ENCODE measurements around the gene SECISBP2L.

Gene SECISBP2L

GRCh38 chr15:49058559-49058958 lies 12.3 kb upstream of the SECISBP2L start:
- no peaks in the 10 kb centered on the region for H4K20me1 ChIP-seq (ENCODE audit: control insufficient read depth, insufficient read depth, low read depth, low read length)
- no peak for TF ChIP-seq EZH2phosphoT487 (IDR thresholded peaks at IDR 0.05; ENCODE audit: borderline replicate concordance, low read length)
- no peak for TF ChIP-seq CTCF (IDR thresholded peaks at IDR 0.05; ENCODE audit: low read depth, low read length, poor library complexity, severe bottlenecking)
- no peaks in the 10 kb centered on the region for H3K9me2 ChIP-seq (replicated peaks; ENCODE audit: control insufficient read depth, low read length)
- H3K27me3 ChIP-seq (ENCODE audit: control insufficient read depth, low read length), result no peaks in the 10 kb centered on the region
- no peaks in the 10 kb centered on the region for H3K36me3 ChIP-seq (ENCODE audit: control insufficient read depth, low read length)
- no peak overlapping the region for H3K27ac ChIP-seq (ENCODE audit: low read depth, low read length)
- no peaks in the 10 kb centered on the region for H3K79me2 ChIP-seq (ENCODE audit: control insufficient read depth, low read length)
- H3K4me1 ChIP-seq (ENCODE audit: control insufficient read depth, low read length), result no peaks in the 10 kb centered on the region
- H3F3A ChIP-seq (ENCODE audit: control insufficient read depth, insufficient read depth), result no peaks in the 10 kb centered on the region
- H3K4me3 ChIP-seq (ENCODE audit: low read length), result no peak overlapping the region
- no peak overlapping the region for H3K4me2 ChIP-seq (ENCODE audit: low read length)
- H3K9me3 ChIP-seq (ENCODE audit: control insufficient read depth, insufficient read depth, low read length), result no peaks in the 10 kb centered on the region

- Histone ChIP-seq H3K79me2 (ENCODE audit: control insufficient read depth, low read length) (no peaks in the 10 kb centered on the region), H3K9me3 (ENCODE audit: control insufficient read depth, insufficient read depth, low read length) (no peaks in the 10 kb centered on the region), H3K27ac (ENCODE audit: low read depth, low read length) (no peak overlapping the region), H3K4me3 (ENCODE audit: low read length) (no peak overlapping the region), H3K4me1 (ENCODE audit: control insufficient read depth, low read length) (no peaks in the 10 kb centered on the region), H3F3A (ENCODE audit: control insufficient read depth, insufficient read depth) (no peaks in the 10 kb centered on the region), H3K9me2 (replicated peaks; ENCODE audit: control insufficient read depth, low read length) (no peaks in the 10 kb centered on the region), H3K4me2 (ENCODE audit: low read length) (no peak overlapping the region), H3K27me3 (ENCODE audit: control insufficient read depth, low read length) (no peaks in the 10 kb centered on the region), H3K36me3 (ENCODE audit: control insufficient read depth, low read length) (no peaks in the 10 kb centered on the region), H4K20me1 (ENCODE audit: control insufficient read depth, insufficient read depth, low read depth, low read length) (no peaks in the 10 kb centered on the region)
- TF ChIP-seq CTCF (IDR thresholded peaks at IDR 0.05; ENCODE audit: low read depth, low read length, poor library complexity, severe bottlenecking), result no peak
- no peak for TF ChIP-seq EZH2phosphoT487 (IDR thresholded peaks at IDR 0.05; ENCODE audit: borderline replicate concordance, low read length)
Measured at GRCh38 chr15:49055630-49056029, 9.4 kb upstream of the SECISBP2L start.

GRCh38 chr15:49052662-49053061 lies 6.4 kb upstream of the SECISBP2L start:
- H3K9me2 ChIP-seq (replicated peaks; ENCODE audit: control insufficient read depth, low read length), result no peaks in the 10 kb centered on the region
- no peaks in the 10 kb centered on the region for H3K79me2 ChIP-seq (ENCODE audit: control insufficient read depth, low read length)
- H3K9me3 ChIP-seq (ENCODE audit: control insufficient read depth, insufficient read depth, low read length), result no peaks in the 10 kb centered on the region
- no peak overlapping the region for H3K27ac ChIP-seq (ENCODE audit: low read depth, low read length)
- H3K4me3 ChIP-seq (ENCODE audit: low read length), result no peak overlapping the region
- no peaks in the 10 kb centered on the region for H3K27me3 ChIP-seq (ENCODE audit: control insufficient read depth, low read length)
- H4K20me1 ChIP-seq (ENCODE audit: control insufficient read depth, insufficient read depth, low read depth, low read length), result no peaks in the 10 kb centered on the region
- H3K36me3 ChIP-seq (ENCODE audit: control insufficient read depth, low read length), result no peaks in the 10 kb centered on the region
- H3F3A ChIP-seq (ENCODE audit: control insufficient read depth, insufficient read depth), result peaks cover 4% of the 10 kb centered on the region; the same call in 1 of the 2 replicates
- no peaks in the 10 kb centered on the region for H3K4me1 ChIP-seq (ENCODE audit: control insufficient read depth, low read length)
- H3K4me2 ChIP-seq (ENCODE audit: low read length), result no peak overlapping the region
- TF ChIP-seq CTCF (IDR thresholded peaks at IDR 0.05; ENCODE audit: low read depth, low read length, poor library complexity, severe bottlenecking) (no peak), EZH2phosphoT487 (IDR thresholded peaks at IDR 0.05; ENCODE audit: borderline replicate concordance, low read length) (no peak)
